Measurements from ENCODE around the gene DDI2.
"Not testable (repeated sequence)": the region's sequence is repeated elsewhere in the genome, so short reads cannot be mapped to it uniquely, and the experiment has no call there.

DDI2 gene

GRCh38 chr1:15692121-15692682 lies 74.9 kb downstream of the DDI2 start:
- H3K36me3 ChIP-seq (replicated peaks) = peaks cover 2% of the 10 kb centered on the region
- no peaks in the 10 kb centered on the region for H3K27me3 ChIP-seq (replicated peaks)
- no peak for DNase-seq
- in situ Hi-C loops (cut with HindIII; ENCODE audit: low pct_ligation_motif_present, low sequenced_read_pairs) = no loop called here
- H3K27ac ChIP-seq = no peak overlapping the region
- no peak for TF ChIP-seq CTCF (IDR thresholded peaks at IDR 0.05; ENCODE audit: low read depth, low read length, missing control alignments)
- no peak overlapping the region for H3K4me3 ChIP-seq (ENCODE audit: low read depth, low read length)

- no peak for TF ChIP-seq CTCF (IDR thresholded peaks at IDR 0.05; ENCODE audit: low read depth, low read length, missing control alignments)
- Histone ChIP-seq H3K27ac (no peak overlapping the region), H3K36me3 (replicated peaks) (peaks cover 2% of the 10 kb centered on the region), H3K27me3 (replicated peaks) (no peaks in the 10 kb centered on the region), H3K4me3 (ENCODE audit: low read depth, low read length) (no peak overlapping the region)
- in situ Hi-C loops (cut with HindIII; ENCODE audit: low pct_ligation_motif_present, low sequenced_read_pairs) = no loop called here
- DNase-seq = no peak
These were observed 76.1 kb downstream of the DDI2 start for GRCh38 chr1:15693371-15693770.

- Histone ChIP-seq H3K4me3 (ENCODE audit: low read depth, low read length) (no peak overlapping the region), H3K36me3 (replicated peaks) (peaks cover 2% of the 10 kb centered on the region), H3K27ac (no peak overlapping the region), H3K27me3 (replicated peaks) (no peaks in the 10 kb centered on the region)
- no peak for DNase-seq
- TF ChIP-seq CTCF (IDR thresholded peaks at IDR 0.05; ENCODE audit: low read depth, low read length, missing control alignments) = no peak
- in situ Hi-C loops (cut with HindIII; ENCODE audit: low pct_ligation_motif_present, low sequenced_read_pairs) = no loop called here
These were observed 79.8 kb downstream of the DDI2 start for GRCh38 chr1:15696956-15697521.

GRCh38 chr1:15698201-15698600 lies 80.9 kb downstream of the DDI2 start:
- Histone ChIP-seq H3K4me3 (ENCODE audit: low read depth, low read length) (no peak overlapping the region), H3K36me3 (replicated peaks) (peaks cover 2% of the 10 kb centered on the region), H3K27me3 (replicated peaks) (no peaks in the 10 kb centered on the region), H3K27ac (no peak overlapping the region)
- in situ Hi-C loops (cut with HindIII; ENCODE audit: low pct_ligation_motif_present, low sequenced_read_pairs) = no loop called here
- no peak for TF ChIP-seq CTCF (IDR thresholded peaks at IDR 0.05; ENCODE audit: low read depth, low read length, missing control alignments)
- no peak for DNase-seq

GRCh38 chr1:15699321-15699720 lies 82.1 kb downstream of the DDI2 start:
- H3K27me3 ChIP-seq (replicated peaks); H3K27ac ChIP-seq; H3K36me3 ChIP-seq (replicated peaks); DNase-seq; in situ Hi-C loops (cut with HindIII; ENCODE audit: low pct_ligation_motif_present, low sequenced_read_pairs); H3K4me3 ChIP-seq (ENCODE audit: low read depth, low read length): not testable (repeated sequence)

GRCh38 chr1:15700508-15700907 lies 83.2 kb downstream of the DDI2 start:
- in situ Hi-C loops (cut with HindIII; ENCODE audit: low pct_ligation_motif_present, low sequenced_read_pairs) = no loop called here
- Histone ChIP-seq H3K36me3 (replicated peaks) (peaks cover 2% of the 10 kb centered on the region), H3K27me3 (replicated peaks) (no peaks in the 10 kb centered on the region), H3K4me3 (ENCODE audit: low read depth, low read length) (no peak overlapping the region), H3K27ac (no peak overlapping the region)
- no peak for TF ChIP-seq CTCF (IDR thresholded peaks at IDR 0.05; ENCODE audit: low read depth, low read length, missing control alignments)
- no peak for DNase-seq

All from brain microvascular endothelial cell (primary cell).